22Rv1 (cell line): ENCODE data around the gene RNF227.

ENCODE experiments used
- H3K27ac ChIP-seq: fragments of 450-650 bp; 2 replicates; pipeline ENCODE4 v1.5.1; 2017
- ZFX ChIP-seq: fragments of 450-650 bp; IDR thresholded peaks from 2 replicates; pipeline ENCODE4 v1.6.1; 2017; ENCODE audit warnings: antibody characterized with exemption, borderline replicate concordance
- TF ChIP-seq, protein P1 (sequence below): fragments of 450-650 bp; IDR thresholded peaks from 2 replicates; pipeline ENCODE4 v1.5.1; 2017; ENCODE audit warnings: mild to moderate bottlenecking

Gene RNF227

DNA sequence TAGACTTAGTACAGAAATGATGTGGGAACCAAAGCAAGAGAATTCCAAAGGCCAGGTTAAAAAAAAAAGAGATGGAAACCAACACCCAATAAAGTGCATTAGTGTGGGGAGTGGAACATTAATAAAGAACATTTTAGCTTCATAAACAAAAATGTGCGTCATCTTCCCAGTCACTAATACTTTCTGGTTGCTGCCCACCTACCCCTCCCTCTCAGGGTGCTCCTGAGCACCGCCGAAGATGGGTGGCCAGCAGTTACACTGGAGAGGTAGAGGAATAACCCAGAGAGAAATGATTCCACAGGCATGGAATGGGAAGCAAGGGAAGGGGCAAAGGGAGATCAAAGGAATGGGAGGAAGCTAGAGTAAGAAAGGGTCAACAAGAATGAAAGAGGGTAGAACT lies 33.5 kb downstream of the RNF227 start:
- TF ChIP-seq, protein P1, sequence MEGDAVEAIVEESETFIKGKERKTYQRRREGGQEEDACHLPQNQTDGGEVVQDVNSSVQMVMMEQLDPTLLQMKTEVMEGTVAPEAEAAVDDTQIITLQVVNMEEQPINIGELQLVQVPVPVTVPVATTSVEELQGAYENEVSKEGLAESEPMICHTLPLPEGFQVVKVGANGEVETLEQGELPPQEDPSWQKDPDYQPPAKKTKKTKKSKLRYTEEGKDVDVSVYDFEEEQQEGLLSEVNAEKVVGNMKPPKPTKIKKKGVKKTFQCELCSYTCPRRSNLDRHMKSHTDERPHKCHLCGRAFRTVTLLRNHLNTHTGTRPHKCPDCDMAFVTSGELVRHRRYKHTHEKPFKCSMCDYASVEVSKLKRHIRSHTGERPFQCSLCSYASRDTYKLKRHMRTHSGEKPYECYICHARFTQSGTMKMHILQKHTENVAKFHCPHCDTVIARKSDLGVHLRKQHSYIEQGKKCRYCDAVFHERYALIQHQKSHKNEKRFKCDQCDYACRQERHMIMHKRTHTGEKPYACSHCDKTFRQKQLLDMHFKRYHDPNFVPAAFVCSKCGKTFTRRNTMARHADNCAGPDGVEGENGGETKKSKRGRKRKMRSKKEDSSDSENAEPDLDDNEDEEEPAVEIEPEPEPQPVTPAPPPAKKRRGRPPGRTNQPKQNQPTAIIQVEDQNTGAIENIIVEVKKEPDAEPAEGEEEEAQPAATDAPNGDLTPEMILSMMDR: no peak
- no peak for TF ChIP-seq ZFX
- H3K27ac ChIP-seq: peak overlapping the region; percentile 100

DNA sequence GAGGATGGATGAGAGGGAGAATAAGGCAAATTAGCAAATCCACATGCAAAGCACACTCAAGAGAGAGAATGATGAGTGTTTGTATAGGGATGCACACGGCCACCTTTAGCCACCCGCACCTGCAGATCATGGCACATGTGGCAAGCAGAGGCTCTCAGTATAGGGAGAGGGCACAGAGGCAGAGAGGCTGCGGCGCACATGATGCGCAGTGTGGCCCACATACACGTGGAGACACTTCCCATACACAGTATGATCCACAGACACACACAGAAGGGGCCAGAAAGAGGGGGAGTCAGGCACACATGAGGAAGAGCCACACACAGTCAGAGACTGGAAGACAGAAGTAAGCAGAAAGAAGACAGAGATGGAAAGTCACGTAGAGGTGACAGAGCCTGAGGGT lies 34.0 kb downstream of the RNF227 start:
- TF ChIP-seq, protein P1: no peak
- no peak for TF ChIP-seq ZFX
- peak overlapping the region; percentile 100; the same call in 1 of the 2 replicates for H3K27ac ChIP-seq

DNA sequence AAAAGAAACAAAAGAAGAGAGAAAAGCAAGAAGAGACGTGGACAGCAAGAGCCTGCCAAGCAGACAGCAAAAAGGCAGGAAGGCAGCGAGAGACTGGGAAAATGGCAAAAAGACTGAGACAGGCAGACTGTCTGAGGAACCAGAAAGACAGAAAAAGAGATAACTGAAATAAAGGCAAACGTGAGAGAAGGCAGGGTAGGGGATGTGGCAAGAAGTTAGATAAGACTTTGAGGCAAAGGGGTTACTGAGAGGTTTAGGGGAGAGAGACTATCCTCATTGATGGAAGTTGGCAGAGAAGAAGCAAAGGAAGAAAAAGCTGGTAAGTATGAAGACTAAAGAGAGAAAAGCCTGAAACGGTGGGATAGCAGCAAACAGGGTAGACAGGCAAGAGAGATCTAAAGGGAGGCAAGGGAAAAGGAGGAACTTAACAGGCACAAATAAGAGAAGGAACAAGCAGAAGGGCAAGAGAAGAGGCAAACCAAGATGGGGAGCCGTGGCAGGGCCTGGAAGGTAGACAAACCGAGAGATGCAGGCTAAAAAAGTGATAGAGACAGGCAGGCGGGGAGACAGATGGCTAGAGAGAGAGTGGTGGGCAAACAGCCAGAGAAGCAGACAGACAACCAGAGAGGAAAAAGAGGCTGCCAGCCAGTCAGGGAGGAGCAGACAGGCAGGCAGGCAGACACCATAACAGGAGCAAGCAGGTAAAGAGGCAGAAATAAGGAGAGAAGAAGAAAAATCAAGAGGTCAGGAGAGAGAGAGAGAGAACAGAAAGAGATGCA lies 34.6 kb downstream of the RNF227 start:
- H3K27ac ChIP-seq: peak overlapping the region; percentile 100
- TF ChIP-seq, protein P1: no peak
- no peak for TF ChIP-seq ZFX

- H3K27ac ChIP-seq: peak overlapping the region; percentile 100
- TF ChIP-seq, protein P1: no peak
- TF ChIP-seq ZFX: no peak
Observed at GRCh38 chr17:7880076-7880868, 35.8 kb downstream of the RNF227 start.

DNA sequence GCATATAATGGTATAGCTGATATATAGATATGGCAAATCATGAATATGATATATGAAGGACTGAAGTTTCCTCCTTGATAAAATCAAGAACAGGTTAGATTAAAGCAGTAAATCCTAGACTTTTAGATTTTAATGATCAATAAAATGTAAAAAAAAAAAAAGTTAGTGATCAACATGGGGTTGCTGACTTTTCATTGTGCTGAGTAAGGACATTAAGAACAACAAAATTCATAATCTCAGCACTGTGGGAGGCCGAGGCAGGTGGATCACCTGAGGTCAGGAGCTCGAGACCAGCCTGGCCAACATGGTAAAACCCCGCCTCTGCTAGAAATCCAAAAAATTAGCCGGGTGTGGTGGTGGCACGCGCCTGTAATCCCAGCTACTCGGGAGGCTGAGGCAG lies 37.9 kb downstream of the RNF227 start:
- TF ChIP-seq, protein P1: no peak
- H3K27ac ChIP-seq: no peak overlapping the region

- no peak overlapping the region for H3K27ac ChIP-seq
- TF ChIP-seq ZFX: no peak
- TF ChIP-seq, protein P1: no peak
Observed at GRCh38 chr17:7875804-7876370, 40.2 kb downstream of the RNF227 start.

DNA sequence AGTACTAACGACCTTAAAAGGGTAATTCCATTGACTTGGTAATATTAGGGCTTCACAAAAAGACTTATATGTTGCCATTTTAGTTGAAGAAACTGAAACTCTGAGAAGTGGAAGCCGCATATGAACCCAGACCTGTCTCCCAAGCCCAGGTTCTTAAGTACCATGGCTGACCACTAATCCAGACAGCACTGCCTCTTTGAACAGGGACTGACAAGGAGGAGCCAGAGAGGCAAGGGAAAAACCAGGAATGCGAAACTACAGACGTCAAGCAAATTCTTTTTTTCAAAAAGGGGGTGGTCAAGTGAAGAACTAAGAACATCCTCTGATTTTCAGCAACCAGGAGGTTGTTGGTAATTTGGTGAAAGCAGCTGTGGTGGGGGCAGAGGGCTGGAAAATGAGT lies 43.0 kb downstream of the RNF227 start:
- no peak overlapping the region for H3K27ac ChIP-seq
- TF ChIP-seq, protein P1: no peak
- TF ChIP-seq ZFX: no peak
